SH-SY5Y (cell line): ENCODE results near the gene ZXDC.

Experiments
- GATA2 ChIP-seq: IDR thresholded peaks from 2 replicates; pipeline ENCODE4 v1.6.1; 2011; ENCODE audit warnings: mild to moderate bottlenecking, low read depth, low read length
- GATA3 ChIP-seq: IDR thresholded peaks from 2 replicates; pipeline ENCODE4 v1.6.1; 2011; ENCODE audit warnings: low read depth, mild to moderate bottlenecking, low read length, moderate library complexity

DNA sequence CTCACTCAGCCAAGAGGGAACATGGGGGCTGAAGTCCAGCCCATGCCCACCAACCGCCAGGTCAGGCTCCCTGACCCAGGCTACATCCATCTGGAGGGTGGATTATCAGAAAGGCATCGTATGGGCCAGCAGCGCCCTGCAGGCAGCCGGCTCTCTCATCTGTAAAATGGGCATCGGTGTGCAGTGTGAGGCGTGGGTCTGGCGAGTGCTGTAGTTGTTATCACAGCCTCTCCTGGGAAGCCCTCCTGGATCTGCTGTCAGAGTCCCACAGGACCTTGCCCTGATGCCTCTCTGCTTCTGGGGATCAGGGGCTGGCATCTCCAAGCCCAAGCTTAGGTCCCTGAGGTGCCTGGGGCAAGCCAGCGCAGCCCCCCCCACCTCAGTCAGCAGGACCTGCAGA, 53.6 kb downstream of the ZXDC start:
- TF ChIP-seq GATA2 (no peak), GATA3 (no peak)
